ENCODE measurements around the gene GPR84. TPM values are rescaled to one million over a fixed set of nuclear protein-coding genes. Genes with fewer than 3 reads are reported as not detected.

GPR84 gene
- total and polyA plus RNA-seq, 2 experiments from 2014 or later: not detected

DNA sequence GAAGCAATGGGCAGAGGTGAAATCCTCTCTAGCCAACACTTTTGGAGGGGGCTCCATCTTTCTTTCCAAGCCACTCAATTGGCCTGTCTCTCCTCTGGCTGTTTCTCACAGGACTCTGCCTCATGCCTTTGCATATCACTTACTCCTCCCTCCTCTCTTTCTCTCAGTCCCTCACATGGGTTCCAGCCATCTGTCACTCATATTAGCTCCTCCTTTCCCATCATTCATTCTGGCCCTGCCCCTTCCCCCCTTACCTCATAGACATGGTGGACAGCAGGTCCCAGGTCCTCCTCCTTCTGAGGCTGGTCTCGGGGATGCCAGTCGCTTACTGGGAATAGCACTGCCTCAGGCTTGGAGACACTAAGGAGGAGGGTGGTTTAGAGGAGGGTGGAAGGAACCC lies 36.8 kb upstream of the GPR84 start:
- Histone ChIP-seq H3K79me2 (replicated peaks; ENCODE audit: insufficient read depth) (no peaks in the 10 kb centered on the region), H3K4me3 (no peak overlapping the region), H3K27ac (ENCODE audit: low read depth) (no peak overlapping the region), H3K4me1 (ENCODE audit: insufficient read depth) (no peaks in the 10 kb centered on the region), H3K27me3 (ENCODE audit: insufficient read depth) (no peaks in the 10 kb centered on the region), H3K4me2 (no peak overlapping the region), H3K36me3 (ENCODE audit: insufficient read depth) (peaks cover 5% of the 10 kb centered on the region; the same call in 1 of the 2 replicates), H3F3A (replicated peaks; ENCODE audit: low read depth) (no peaks in the 10 kb centered on the region), H3K9me2 (ENCODE audit: insufficient read depth) (no peaks in the 10 kb centered on the region), H4K20me1 (replicated peaks; ENCODE audit: insufficient read depth) (no peaks in the 10 kb centered on the region), H2AFZ (no peak overlapping the region)
- H3K9me3 Mint-ChIP-seq: no peaks in the 10 kb centered on the region
- TF ChIP-seq, protein P1, sequence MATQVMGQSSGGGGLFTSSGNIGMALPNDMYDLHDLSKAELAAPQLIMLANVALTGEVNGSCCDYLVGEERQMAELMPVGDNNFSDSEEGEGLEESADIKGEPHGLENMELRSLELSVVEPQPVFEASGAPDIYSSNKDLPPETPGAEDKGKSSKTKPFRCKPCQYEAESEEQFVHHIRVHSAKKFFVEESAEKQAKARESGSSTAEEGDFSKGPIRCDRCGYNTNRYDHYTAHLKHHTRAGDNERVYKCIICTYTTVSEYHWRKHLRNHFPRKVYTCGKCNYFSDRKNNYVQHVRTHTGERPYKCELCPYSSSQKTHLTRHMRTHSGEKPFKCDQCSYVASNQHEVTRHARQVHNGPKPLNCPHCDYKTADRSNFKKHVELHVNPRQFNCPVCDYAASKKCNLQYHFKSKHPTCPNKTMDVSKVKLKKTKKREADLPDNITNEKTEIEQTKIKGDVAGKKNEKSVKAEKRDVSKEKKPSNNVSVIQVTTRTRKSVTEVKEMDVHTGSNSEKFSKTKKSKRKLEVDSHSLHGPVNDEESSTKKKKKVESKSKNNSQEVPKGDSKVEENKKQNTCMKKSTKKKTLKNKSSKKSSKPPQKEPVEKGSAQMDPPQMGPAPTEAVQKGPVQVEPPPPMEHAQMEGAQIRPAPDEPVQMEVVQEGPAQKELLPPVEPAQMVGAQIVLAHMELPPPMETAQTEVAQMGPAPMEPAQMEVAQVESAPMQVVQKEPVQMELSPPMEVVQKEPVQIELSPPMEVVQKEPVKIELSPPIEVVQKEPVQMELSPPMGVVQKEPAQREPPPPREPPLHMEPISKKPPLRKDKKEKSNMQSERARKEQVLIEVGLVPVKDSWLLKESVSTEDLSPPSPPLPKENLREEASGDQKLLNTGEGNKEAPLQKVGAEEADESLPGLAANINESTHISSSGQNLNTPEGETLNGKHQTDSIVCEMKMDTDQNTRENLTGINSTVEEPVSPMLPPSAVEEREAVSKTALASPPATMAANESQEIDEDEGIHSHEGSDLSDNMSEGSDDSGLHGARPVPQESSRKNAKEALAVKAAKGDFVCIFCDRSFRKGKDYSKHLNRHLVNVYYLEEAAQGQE (IDR thresholded peaks at IDR 0.05; ENCODE audit: unreplicated experiment): no peak
- TF ChIP-seq CREB1 (CRISPR knock-in tag; IDR thresholded peaks at IDR 0.05; ENCODE audit: low read depth): no peak
- no peak for TF ChIP-seq ZNF331 (CRISPR knock-in tag; IDR thresholded peaks at IDR 0.05; ENCODE audit: low read depth)
- no peak for TF ChIP-seq EZH2phosphoT487 (IDR thresholded peaks at IDR 0.05; ENCODE audit: unreplicated experiment)
- H3K4me1 Mint-ChIP-seq: peaks cover 6% of the 10 kb centered on the region; the same call in 2 of the 3 replicates
- peaks cover 6% of the 10 kb centered on the region for H3K27me3 Mint-ChIP-seq (ENCODE audit: insufficient read depth, low read depth, poor library complexity)
- H3K4me3 Mint-ChIP-seq: no peak overlapping the region; the same call in 2 of the 3 replicates
- H3K27ac Mint-ChIP-seq: no peak overlapping the region
- no peak for DNase-seq (ENCODE audit: low spot score)
- no peak for ATAC-seq
- H3K36me3 Mint-ChIP-seq (ENCODE audit: low read depth): peaks cover 65% of the 10 kb centered on the region

- peaks cover 5% of the 10 kb centered on the region; the same call in 1 of the 2 replicates for H3K36me3 ChIP-seq (ENCODE audit: insufficient read depth)
- Mint-ChIP-seq H3K4me1 (peaks cover 4% of the 10 kb centered on the region; the same call in 2 of the 3 replicates), H3K4me3 (no peak overlapping the region), H3K9me3 (no peaks in the 10 kb centered on the region), H3K27ac (no peak overlapping the region), H3K27me3 (ENCODE audit: insufficient read depth, low read depth, poor library complexity) (peaks cover 4% of the 10 kb centered on the region), H3K36me3 (ENCODE audit: low read depth) (peaks cover 69% of the 10 kb centered on the region)
- ATAC-seq: peak; percentile 96
- peak; percentile 89 for DNase-seq (ENCODE audit: low spot score)
- TF ChIP-seq POLR2AphosphoS5 (IDR thresholded peaks at IDR 0.05; ENCODE audit: low read depth) (no peak), EZH2phosphoT487 (IDR thresholded peaks at IDR 0.05; ENCODE audit: unreplicated experiment) (no peak), CTCF (conservative IDR thresholded peaks at IDR 0.05; ENCODE audit: low read depth in 2 of 2) (peak; percentile 100)
- TF ChIP-seq, protein P1 (IDR thresholded peaks at IDR 0.05; ENCODE audit: unreplicated experiment): no peak
- H3K79me2 ChIP-seq (replicated peaks; ENCODE audit: insufficient read depth): no peaks in the 10 kb centered on the region
- no peak overlapping the region for H3K27ac ChIP-seq (ENCODE audit: low read depth)
- no peak overlapping the region for H2AFZ ChIP-seq
- H3K4me3 ChIP-seq: no peak overlapping the region
- no peaks in the 10 kb centered on the region for H3K27me3 ChIP-seq (ENCODE audit: insufficient read depth)
- H3F3A ChIP-seq (replicated peaks; ENCODE audit: low read depth): no peaks in the 10 kb centered on the region
- no peaks in the 10 kb centered on the region; the same call in 1 of the 2 replicates for H4K20me1 ChIP-seq (replicated peaks; ENCODE audit: insufficient read depth)
- no peaks in the 10 kb centered on the region for H3K9me2 ChIP-seq (ENCODE audit: insufficient read depth)
- no peak overlapping the region for H3K4me2 ChIP-seq
- H3K4me1 ChIP-seq (ENCODE audit: insufficient read depth): no peaks in the 10 kb centered on the region
Measured at GRCh38 chr12:54398995-54399793, 34.9 kb upstream of the GPR84 start.
